IMR-90 (cell line): ENCODE results near the gene KCNN4.

Experiments
- CHD1 ChIP-seq: IDR thresholded peaks from 2 replicates; pipeline ENCODE4 v1.6.1; 2012; ENCODE audit warnings: low read depth, low read length, improper control_type of control experiment
- CTCF ChIP-seq: conservative IDR thresholded peaks from 2 replicates; pipeline ENCODE4 v1.5.1; 2012; ENCODE audit warnings: mild to moderate bottlenecking, low read depth, low read length, improper control_type of control experiment
- ELK1 ChIP-seq: fragments of 150-350 bp; IDR thresholded peaks from 2 replicates; pipeline ENCODE4 v1.6.1; 2016; ENCODE audit warnings: low read depth, mild to moderate bottlenecking, low read length, moderate library complexity, borderline replicate concordance
- FOS ChIP-seq: fragments of 150-350 bp; IDR thresholded peaks from 2 replicates; pipeline ENCODE4 v1.6.1; 2016; ENCODE audit warnings: low read depth, low read length
- MAFK ChIP-seq: IDR thresholded peaks from 2 replicates; pipeline ENCODE4 v1.6.1; 2012; ENCODE audit warnings: low read depth, low read length, improper control_type of control experiment
- POLR2A ChIP-seq: IDR thresholded peaks from 2 replicates; pipeline ENCODE4 v1.6.1; 2012; ENCODE audit warnings: mild to moderate bottlenecking, low read depth, low read length
- RAD21 ChIP-seq: IDR thresholded peaks from 2 replicates; pipeline ENCODE4 v1.6.1; 2012; ENCODE audit warnings: low read length, improper control_type of control experiment
- RCOR1 ChIP-seq: IDR thresholded peaks from 2 replicates; pipeline ENCODE4 v1.6.1; 2012; ENCODE audit warnings: mild to moderate bottlenecking, low read length, improper control_type of control experiment; ENCODE audit not compliant: insufficient replicate concordance
- RFX5 ChIP-seq: IDR thresholded peaks from 2 replicates; pipeline ENCODE4 v1.8.0; 2012; ENCODE audit warnings: low read depth, mild to moderate bottlenecking, low read length, moderate library complexity
- SMC3 ChIP-seq: fragments of 150-350 bp; IDR thresholded peaks from 2 replicates; pipeline ENCODE4 v1.6.1; 2016; ENCODE audit warnings: low read depth, mild to moderate bottlenecking, antibody characterized with exemption, low read length, moderate library complexity

GRCh38 chr19:43790587-43790986, 9.8 kb upstream of the KCNN4 start:
- TF ChIP-seq CTCF: no peak
- TF ChIP-seq POLR2A: no peak
- TF ChIP-seq RAD21: no peak
- no peak for TF ChIP-seq MAFK
- no peak for TF ChIP-seq SMC3
- TF ChIP-seq FOS: no peak
- no peak for TF ChIP-seq CHD1
- TF ChIP-seq ELK1: no peak
- no peak for TF ChIP-seq RFX5
- TF ChIP-seq RCOR1: no peak
